Measurements from ENCODE around the gene RFC1. TPM values are rescaled to one million over a fixed set of nuclear protein-coding genes. Genes with fewer than 3 reads are reported as not detected.
"Not testable (repeated sequence)": the region's sequence is repeated elsewhere in the genome, so short reads cannot be mapped to it uniquely, and the experiment has no call there.

Gene RFC1
- polyA plus RNA-seq, 1 donor from 2014 or later = 20.7 TPM

GRCh38 chr4:39278476-39278875 lies 87.7 kb downstream of the RFC1 start:
- Histone ChIP-seq H3K27me3 (ENCODE audit: insufficient read depth, low read depth, low read length) (no peaks in the 10 kb centered on the region), H3K4me2 (ENCODE audit: low read length) (no peak overlapping the region), H2AFZ (ENCODE audit: low read depth, low read length) (no peak overlapping the region), H3F3A (ENCODE audit: insufficient read depth, low read length, poor library complexity, severe bottlenecking) (no peaks in the 10 kb centered on the region), H3K36me3 (ENCODE audit: insufficient read depth, low read length) (peaks cover 5% of the 10 kb centered on the region), H3K27ac (ENCODE audit: low read length) (no peak overlapping the region), H4K20me1 (ENCODE audit: insufficient read depth) (no peaks in the 10 kb centered on the region), H3K9me3 (ENCODE audit: low read length) (no peaks in the 10 kb centered on the region), H3K9me2 (ENCODE audit: insufficient read depth, low read length) (no peaks in the 10 kb centered on the region), H3K9ac (ENCODE audit: low read length) (no peak overlapping the region), H3K79me2 (replicated peaks; ENCODE audit: insufficient read depth, low read length) (no peaks in the 10 kb centered on the region), H3K4me3 (ENCODE audit: low read length) (no peak overlapping the region)
- no peak for TF ChIP-seq POLR2AphosphoS5 (IDR thresholded peaks at IDR 0.05)
- no peak for TF ChIP-seq EP300 (conservative IDR thresholded peaks at IDR 0.05; ENCODE audit: poor library complexity, severe bottlenecking)
- no peak for TF ChIP-seq TAF1 (IDR thresholded peaks at IDR 0.05; ENCODE audit: low read depth)
- TF ChIP-seq EZH2 (IDR thresholded peaks at IDR 0.05; ENCODE audit: borderline replicate concordance, insufficient read depth, low read length, poor library complexity, severe bottlenecking) = no peak

- not testable (repeated sequence) for H3K36me3 ChIP-seq (ENCODE audit: insufficient read depth, low read length); H3K27ac ChIP-seq (ENCODE audit: low read length)
Observed at GRCh38 chr4:39277661-39278060, 88.5 kb downstream of the RFC1 start.

GRCh38 chr4:39274503-39274902 lies 91.7 kb downstream of the RFC1 start:
- no peaks in the 10 kb centered on the region for H3K9me2 ChIP-seq (ENCODE audit: insufficient read depth, low read length)
- no peak overlapping the region for H3K4me2 ChIP-seq (ENCODE audit: low read length)
- no peak overlapping the region for H3K4me3 ChIP-seq (ENCODE audit: low read length)
- peaks cover 10% of the 10 kb centered on the region for H3K36me3 ChIP-seq (ENCODE audit: insufficient read depth, low read length)
- no peaks in the 10 kb centered on the region for H3F3A ChIP-seq (ENCODE audit: insufficient read depth, low read length, poor library complexity, severe bottlenecking)
- no peak overlapping the region for H2AFZ ChIP-seq (ENCODE audit: low read depth, low read length)
- H3K27ac ChIP-seq (ENCODE audit: low read length) = no peak overlapping the region
- H3K9me3 ChIP-seq (ENCODE audit: low read length) = no peaks in the 10 kb centered on the region
- TF ChIP-seq EP300 (conservative IDR thresholded peaks at IDR 0.05; ENCODE audit: poor library complexity, severe bottlenecking) (no peak), EZH2 (IDR thresholded peaks at IDR 0.05; ENCODE audit: borderline replicate concordance, insufficient read depth, low read length, poor library complexity, severe bottlenecking) (no peak)
- H4K20me1 ChIP-seq (ENCODE audit: insufficient read depth) = no peaks in the 10 kb centered on the region
- no peaks in the 10 kb centered on the region for H3K79me2 ChIP-seq (replicated peaks; ENCODE audit: insufficient read depth, low read length)
- H3K9ac ChIP-seq (ENCODE audit: low read length) = no peak overlapping the region
- no peaks in the 10 kb centered on the region for H3K27me3 ChIP-seq (ENCODE audit: insufficient read depth, low read depth, low read length)

More at GRCh38 chr4:39277661-39278060, 88.5 kb downstream of the RFC1 start:
- H3K4me2 ChIP-seq (ENCODE audit: low read length); H3F3A ChIP-seq (ENCODE audit: insufficient read depth, low read length, poor library complexity, severe bottlenecking); H3K9me2 ChIP-seq (ENCODE audit: insufficient read depth, low read length); H3K9ac ChIP-seq (ENCODE audit: low read length); H3K4me3 ChIP-seq (ENCODE audit: low read length); H3K9me3 ChIP-seq (ENCODE audit: low read length); H2AFZ ChIP-seq (ENCODE audit: low read depth, low read length); H3K79me2 ChIP-seq (replicated peaks; ENCODE audit: insufficient read depth, low read length); H3K27me3 ChIP-seq (ENCODE audit: insufficient read depth, low read depth, low read length); H4K20me1 ChIP-seq (ENCODE audit: insufficient read depth): not testable (repeated sequence)

- Histone ChIP-seq H3K36me3 (ENCODE audit: insufficient read depth, low read length) (no peaks in the 10 kb centered on the region), H3K9me3 (ENCODE audit: low read length) (no peaks in the 10 kb centered on the region), H3K4me3 (ENCODE audit: low read length) (no peak overlapping the region), H3K4me2 (ENCODE audit: low read length) (no peak overlapping the region), H3K27me3 (ENCODE audit: insufficient read depth, low read depth, low read length) (no peaks in the 10 kb centered on the region), H4K20me1 (ENCODE audit: insufficient read depth) (no peaks in the 10 kb centered on the region), H3K79me2 (replicated peaks; ENCODE audit: insufficient read depth, low read length) (no peaks in the 10 kb centered on the region), H3K9me2 (ENCODE audit: insufficient read depth, low read length) (no peaks in the 10 kb centered on the region), H2AFZ (ENCODE audit: low read depth, low read length) (no peak overlapping the region), H3F3A (ENCODE audit: insufficient read depth, low read length, poor library complexity, severe bottlenecking) (no peaks in the 10 kb centered on the region), H3K27ac (ENCODE audit: low read length) (no peak overlapping the region), H3K9ac (ENCODE audit: low read length) (no peak overlapping the region)
- TF ChIP-seq EP300 (conservative IDR thresholded peaks at IDR 0.05; ENCODE audit: poor library complexity, severe bottlenecking) (no peak), TAF1 (IDR thresholded peaks at IDR 0.05; ENCODE audit: low read depth) (no peak), SMC3 (conservative IDR thresholded peaks at IDR 0.05; ENCODE audit: poor library complexity) (no peak), EZH2 (IDR thresholded peaks at IDR 0.05; ENCODE audit: borderline replicate concordance, insufficient read depth, low read length, poor library complexity, severe bottlenecking) (no peak), MXI1 (conservative IDR thresholded peaks at IDR 0.05; ENCODE audit: poor library complexity, severe bottlenecking) (no peak), POLR2AphosphoS5 (IDR thresholded peaks at IDR 0.05) (no peak), CTCF (IDR thresholded peaks at IDR 0.05; ENCODE audit: poor library complexity, severe bottlenecking) (no peak), REST (IDR thresholded peaks at IDR 0.05; ENCODE audit: borderline replicate concordance) (no peak), RAD21 (conservative IDR thresholded peaks at IDR 0.05) (no peak)
Observed at GRCh38 chr4:39263895-39264294, 102.3 kb downstream of the RFC1 start.

All from neural cell (in vitro differentiated cells).